Nephron (organoid): ENCODE data around the gene RFPL2.
"Not testable (repeated sequence)": the region's sequence is repeated elsewhere in the genome, so short reads cannot be mapped to it uniquely, and the experiment has no call there.

ENCODE experiments used
- H3K27ac Mint-ChIP-seq, 3 experiments: 2 replicates each; pipeline ENCODE4 v1.8.0; 2020; ENCODE audit warnings: mixed read lengths in 3 of 3, mild to moderate bottlenecking in 2 of 3, moderate library complexity in 1 of 3
- H3K27me3 Mint-ChIP-seq: 2 replicates; pipeline ENCODE4 v1.8.0; 2021; ENCODE audit warnings: low read depth, mild to moderate bottlenecking, moderate library complexity, mixed read lengths
- H3K36me3 Mint-ChIP-seq: 2 replicates; pipeline ENCODE4 v1.8.0; 2020; ENCODE audit warnings: low read depth, mixed read lengths
- H3K4me1 Mint-ChIP-seq: 2 replicates; pipeline ENCODE4 v1.8.0; 2020; ENCODE audit warnings: mixed read lengths
- H3K4me3 Mint-ChIP-seq, 3 experiments: 2 replicates each; pipeline ENCODE4 v1.8.0; 2020; ENCODE audit warnings: mild to moderate bottlenecking in 3 of 3, mixed read lengths in 3 of 3, moderate library complexity in 2 of 3
- H3K9me3 Mint-ChIP-seq: 2 replicates; pipeline ENCODE4 v1.8.0; 2020; ENCODE audit warnings: mixed read lengths
- TF ChIP-seq, protein P1 (sequence below), 3 experiments: fragments of 200-600 bp; sonication (generic); IDR thresholded peaks; one replicate each; pipeline ENCODE4 v1.5.0; 2021; ENCODE audit warnings: antibody characterized with exemption in 3 of 3; ENCODE audit not compliant: unreplicated experiment in 3 of 3

The RFPL2 gene

DNA sequence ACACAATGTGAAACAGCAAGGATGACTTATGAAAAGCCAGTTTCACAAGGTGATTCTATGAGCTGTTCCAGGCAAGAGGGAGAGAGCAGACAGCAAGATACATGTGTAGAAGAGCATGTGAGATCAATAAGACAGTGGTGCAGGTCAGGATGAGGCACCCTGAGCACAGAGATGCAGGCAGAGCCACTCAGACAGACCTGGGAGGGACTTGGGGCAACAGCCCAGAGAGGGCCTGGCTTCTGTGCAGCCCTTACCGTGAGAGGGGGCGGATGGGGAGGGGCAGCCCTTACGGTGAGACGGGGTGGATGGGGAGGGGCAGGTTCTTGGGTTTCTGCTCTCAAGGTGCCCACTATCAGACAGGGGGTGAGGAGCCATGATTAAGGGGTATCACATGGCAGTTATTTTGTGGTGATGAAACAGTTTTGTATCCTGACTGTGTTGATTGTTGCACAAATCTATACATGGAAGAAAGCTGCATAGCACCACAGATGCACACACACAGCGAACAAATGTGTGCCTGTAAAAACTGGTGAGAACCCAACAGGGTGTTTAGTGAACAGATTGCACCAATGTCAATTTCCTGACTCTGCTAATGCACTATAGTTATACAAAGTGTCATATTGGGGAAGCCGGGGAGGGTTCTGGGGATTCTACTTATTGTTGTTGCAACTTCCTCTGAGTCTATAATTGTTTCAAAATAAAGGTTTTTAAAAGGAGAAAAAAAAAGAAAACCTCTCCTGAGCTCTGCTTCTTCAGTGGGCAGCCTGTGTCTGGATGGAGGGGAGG is 40.6 kb downstream of the RFPL2 start:
- Mint-ChIP-seq H3K27ac (no peak overlapping the region), H3K27me3 (peaks cover 10% of the 10 kb centered on the region), H3K9me3 (no peaks in the 10 kb centered on the region), H3K4me1 (no peaks in the 10 kb centered on the region), H3K36me3 (no peaks in the 10 kb centered on the region), H3K4me3 (no peak overlapping the region)
- TF ChIP-seq, protein P1, sequence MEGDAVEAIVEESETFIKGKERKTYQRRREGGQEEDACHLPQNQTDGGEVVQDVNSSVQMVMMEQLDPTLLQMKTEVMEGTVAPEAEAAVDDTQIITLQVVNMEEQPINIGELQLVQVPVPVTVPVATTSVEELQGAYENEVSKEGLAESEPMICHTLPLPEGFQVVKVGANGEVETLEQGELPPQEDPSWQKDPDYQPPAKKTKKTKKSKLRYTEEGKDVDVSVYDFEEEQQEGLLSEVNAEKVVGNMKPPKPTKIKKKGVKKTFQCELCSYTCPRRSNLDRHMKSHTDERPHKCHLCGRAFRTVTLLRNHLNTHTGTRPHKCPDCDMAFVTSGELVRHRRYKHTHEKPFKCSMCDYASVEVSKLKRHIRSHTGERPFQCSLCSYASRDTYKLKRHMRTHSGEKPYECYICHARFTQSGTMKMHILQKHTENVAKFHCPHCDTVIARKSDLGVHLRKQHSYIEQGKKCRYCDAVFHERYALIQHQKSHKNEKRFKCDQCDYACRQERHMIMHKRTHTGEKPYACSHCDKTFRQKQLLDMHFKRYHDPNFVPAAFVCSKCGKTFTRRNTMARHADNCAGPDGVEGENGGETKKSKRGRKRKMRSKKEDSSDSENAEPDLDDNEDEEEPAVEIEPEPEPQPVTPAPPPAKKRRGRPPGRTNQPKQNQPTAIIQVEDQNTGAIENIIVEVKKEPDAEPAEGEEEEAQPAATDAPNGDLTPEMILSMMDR (IDR thresholded peaks at IDR 0.05; ENCODE audit: unreplicated experiment in 3 of 3), result no peak

DNA sequence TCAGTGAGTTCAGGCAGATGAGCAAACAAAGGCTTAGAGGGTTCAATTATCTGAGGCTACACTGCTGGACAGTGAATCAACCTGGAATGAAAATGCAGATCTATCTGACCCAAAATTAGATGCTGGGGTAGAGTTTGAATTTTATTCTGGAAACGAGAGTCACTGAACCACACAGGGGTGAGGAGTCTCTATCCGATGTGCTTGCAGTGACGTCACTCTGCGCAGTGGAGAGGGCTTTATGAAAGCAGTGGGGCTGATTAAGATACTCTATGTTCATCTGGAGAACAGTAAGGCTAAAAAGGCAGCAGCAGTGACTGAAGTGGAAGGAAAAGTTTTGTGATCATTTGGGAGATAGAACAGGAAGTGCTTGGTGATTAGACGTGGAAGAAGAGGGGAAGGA is 44.5 kb downstream of the RFPL2 start:
- not testable (repeated sequence) for H3K4me1 Mint-ChIP-seq, H3K36me3 Mint-ChIP-seq, H3K27ac Mint-ChIP-seq, H3K4me3 Mint-ChIP-seq, H3K9me3 Mint-ChIP-seq
- peaks cover 22% of the 10 kb centered on the region for H3K27me3 Mint-ChIP-seq

DNA sequence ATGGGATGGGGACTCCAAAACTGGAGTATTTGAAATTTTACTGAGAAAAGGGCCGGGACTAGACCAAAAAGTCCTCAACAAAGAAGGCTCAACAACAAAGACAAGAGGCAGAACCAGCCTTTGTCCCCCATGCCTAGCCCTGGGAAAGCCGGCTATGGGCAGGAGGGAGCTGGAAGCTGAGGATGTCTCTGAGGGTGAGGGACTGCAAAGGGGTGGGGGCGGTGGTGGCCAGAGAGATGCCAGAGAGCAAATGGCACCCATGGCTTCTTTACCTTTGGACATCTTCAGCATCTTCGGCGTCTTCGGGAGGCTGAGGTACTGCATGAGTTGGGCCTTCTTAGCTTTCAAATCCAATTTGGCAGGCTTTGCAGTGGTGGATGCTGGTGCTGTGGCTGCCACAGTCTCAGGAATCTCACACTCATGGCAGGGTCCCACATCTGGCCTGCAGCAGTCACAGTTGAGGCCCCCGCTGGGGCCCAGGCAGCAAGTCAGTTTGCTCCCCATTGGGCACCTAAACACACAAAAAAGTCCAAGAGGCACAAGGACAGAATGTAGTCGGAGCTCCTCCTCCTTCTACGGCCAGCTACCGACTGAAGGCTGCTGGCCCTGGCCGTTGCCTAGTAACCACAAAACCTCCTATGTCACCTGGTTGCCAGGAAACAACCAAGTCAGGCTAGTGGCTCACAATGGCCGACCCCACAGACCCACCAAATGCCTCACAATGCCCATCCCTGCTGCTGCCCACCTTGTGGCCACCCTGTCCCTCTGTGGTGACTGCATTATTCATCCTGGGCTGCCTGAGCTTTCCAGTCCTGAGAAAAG is 46.0 kb downstream of the RFPL2 start, which contains the start of gene C22orf42:
Gene C22orf42 (minus strand): TSS at position 592 of the 822 bp plus-strand sequence. CDS start 88 bp downstream, at position 504.
- Mint-ChIP-seq H3K27me3 (peaks cover 31% of the 10 kb centered on the region), H3K4me3 (no peak within 1 kb of the TSS), H3K9me3 (no peaks in the 10 kb centered on the region), H3K4me1 (no peaks in the 10 kb centered on the region), H3K36me3 (no peaks in the 10 kb centered on the region), H3K27ac (no peak within 1 kb of the TSS)
- TF ChIP-seq, protein P1 (IDR thresholded peaks at IDR 0.05; ENCODE audit: unreplicated experiment in 3 of 3), result no peak

DNA sequence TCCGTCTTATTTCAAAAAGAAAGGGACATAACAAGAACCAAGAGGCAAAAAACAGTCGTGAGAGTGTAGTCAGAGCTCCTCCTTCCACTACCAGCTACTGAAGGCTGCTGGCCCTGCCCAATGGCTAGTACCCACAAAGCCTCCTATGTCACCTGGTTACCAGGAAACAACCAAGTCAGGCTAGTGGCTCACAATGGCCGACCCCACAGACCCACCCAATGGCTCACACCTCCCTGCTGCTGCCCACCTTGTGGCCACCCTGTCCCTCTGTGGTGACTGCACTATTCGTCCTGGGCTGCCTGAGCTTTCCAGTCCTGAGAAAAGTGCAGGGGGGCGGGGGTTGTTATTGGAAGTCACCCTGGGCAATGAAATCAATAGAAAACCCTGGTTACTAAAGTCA is 47.2 kb downstream of the RFPL2 start:
- peaks cover 24% of the 10 kb centered on the region for H3K27me3 Mint-ChIP-seq
- H3K4me3 Mint-ChIP-seq, H3K36me3 Mint-ChIP-seq, H3K9me3 Mint-ChIP-seq, H3K27ac Mint-ChIP-seq, H3K4me1 Mint-ChIP-seq: not testable (repeated sequence)

DNA sequence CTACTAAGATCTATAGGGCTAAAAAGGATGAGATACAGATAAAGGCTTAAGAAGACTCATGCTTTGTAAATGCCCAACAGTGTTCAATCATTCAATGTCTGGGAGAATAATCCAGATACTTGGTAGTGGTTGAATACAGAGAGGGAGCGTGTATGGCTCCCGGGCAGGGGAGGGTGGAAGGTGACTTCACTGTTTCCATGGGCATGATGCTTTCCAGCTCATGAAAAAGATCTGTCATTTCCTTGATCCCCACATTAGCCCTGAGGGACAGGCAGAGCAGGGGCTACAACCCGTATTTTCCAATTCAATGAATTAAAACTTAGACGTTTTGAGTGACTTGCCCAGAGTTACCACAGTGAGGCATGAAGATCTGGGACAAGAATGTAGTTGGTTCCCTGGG is 50.1 kb downstream of the RFPL2 start:
- H3K27me3 Mint-ChIP-seq, result peaks cover 26% of the 10 kb centered on the region
- H3K4me1 Mint-ChIP-seq, H3K4me3 Mint-ChIP-seq, H3K9me3 Mint-ChIP-seq, H3K27ac Mint-ChIP-seq, H3K36me3 Mint-ChIP-seq: not testable (repeated sequence)

DNA sequence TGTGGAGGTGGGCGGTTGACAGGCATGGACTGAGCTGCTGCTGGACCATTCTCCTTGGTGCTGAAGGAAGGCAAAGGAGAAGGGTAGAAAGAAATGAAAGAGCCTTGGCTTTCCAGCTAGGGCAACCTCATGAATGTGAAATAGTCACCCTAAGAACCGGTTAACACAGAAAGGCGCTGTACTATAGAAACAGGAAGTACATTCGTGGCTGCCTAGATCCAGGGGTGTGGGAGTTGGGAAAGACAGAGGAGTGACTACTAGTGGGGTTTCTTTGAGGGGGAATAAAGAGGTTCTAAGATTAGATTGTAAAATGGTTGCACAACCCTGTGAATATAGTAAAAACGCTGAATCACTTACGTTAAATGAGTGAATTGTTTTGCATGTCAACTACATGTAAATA is 53.2 kb downstream of the RFPL2 start:
- peaks cover 18% of the 10 kb centered on the region for H3K27me3 Mint-ChIP-seq
- not testable (repeated sequence) for H3K9me3 Mint-ChIP-seq, H3K27ac Mint-ChIP-seq, H3K4me1 Mint-ChIP-seq, H3K4me3 Mint-ChIP-seq, H3K36me3 Mint-ChIP-seq

DNA sequence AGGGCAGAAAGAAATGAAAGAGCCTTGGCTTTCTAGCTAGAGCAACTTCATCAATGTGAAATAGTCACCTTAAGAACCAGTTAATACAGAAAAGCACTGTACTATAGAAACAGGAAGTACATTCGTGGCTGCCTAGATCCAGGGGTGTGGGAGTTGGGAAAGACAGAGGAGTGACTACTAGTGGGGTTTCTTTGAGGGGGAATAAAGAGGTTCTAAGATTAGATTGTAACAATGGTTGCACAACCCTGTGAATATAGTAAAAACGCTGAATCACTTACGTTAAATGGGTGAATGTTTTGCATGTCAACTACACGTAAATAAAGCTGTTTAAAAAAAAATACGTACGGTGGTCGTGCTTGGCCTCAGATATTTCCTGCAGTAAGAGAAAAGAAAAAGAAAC is 54.2 kb downstream of the RFPL2 start:
- H3K4me3 Mint-ChIP-seq, H3K4me1 Mint-ChIP-seq, H3K9me3 Mint-ChIP-seq, H3K27ac Mint-ChIP-seq, H3K36me3 Mint-ChIP-seq: not testable (repeated sequence)
- H3K27me3 Mint-ChIP-seq, result peaks cover 15% of the 10 kb centered on the region

DNA sequence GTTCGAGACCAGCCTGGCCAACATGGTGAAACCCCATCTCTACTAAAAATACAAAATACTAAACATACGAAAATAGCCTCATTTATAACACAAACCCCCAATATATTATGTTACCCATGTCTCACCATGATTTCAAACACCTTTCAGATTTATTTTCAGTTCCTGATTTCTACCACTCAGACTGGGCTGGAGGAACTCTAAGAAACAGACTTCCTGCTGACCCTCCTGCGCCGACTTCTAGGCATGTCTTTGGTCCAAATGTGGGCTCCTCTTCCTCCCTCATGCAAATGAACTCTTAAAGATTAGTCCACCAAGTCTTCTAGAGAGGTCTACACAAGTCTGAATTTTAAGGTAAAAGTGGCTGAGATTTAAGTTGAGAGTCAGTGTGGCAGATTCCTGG is 56.5 kb downstream of the RFPL2 start:
- not testable (repeated sequence) for H3K36me3 Mint-ChIP-seq, H3K4me1 Mint-ChIP-seq, H3K4me3 Mint-ChIP-seq, H3K9me3 Mint-ChIP-seq, H3K27me3 Mint-ChIP-seq, H3K27ac Mint-ChIP-seq

DNA sequence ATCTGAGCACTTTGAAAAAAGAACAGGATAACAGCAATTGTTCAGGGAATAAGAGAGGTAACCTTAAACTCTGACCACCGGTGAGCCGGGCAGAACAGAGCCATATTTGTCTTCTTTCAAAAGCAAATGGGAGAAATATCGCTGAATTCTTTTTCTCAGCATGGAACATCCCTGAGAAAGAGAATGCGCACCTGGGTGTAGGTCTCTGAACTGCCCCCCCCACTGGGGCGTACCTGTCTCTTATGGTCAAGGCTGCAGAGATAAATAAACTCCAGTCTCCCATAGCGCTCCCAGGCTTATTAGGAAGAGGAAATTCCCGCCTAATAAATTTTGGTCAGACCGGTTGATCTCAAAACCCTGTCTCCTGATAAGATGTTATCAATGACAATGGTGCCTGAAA is 57.7 kb downstream of the RFPL2 start:
- H3K9me3 Mint-ChIP-seq, H3K27ac Mint-ChIP-seq, H3K27me3 Mint-ChIP-seq: not testable (repeated sequence)

More for the DNA sequence above, 57.7 kb downstream of the RFPL2 start:
- H3K4me3 Mint-ChIP-seq, H3K4me1 Mint-ChIP-seq, H3K36me3 Mint-ChIP-seq: not testable (repeated sequence)
